Prostate gland (tissue), 2 donors: ENCODE results near the gene RALGPS2. TPM values are rescaled to one million over a fixed set of nuclear protein-coding genes. Genes with fewer than 3 reads are reported as not detected.

ENCODE experiments used
- DNase-seq: peaks from one replicate; pipeline ENCODE4 v3.0.0-alpha.2; 2019; ENCODE audit warnings: low spot score
- H3K27ac ChIP-seq, 2 donors: fragments of 200-600 bp; sonication (generic); 2 replicates each; pipeline ENCODE4 v1.5.1; 2017 to 2019
- H3K27me3 ChIP-seq: fragments of 200-600 bp; sonication (generic); replicated peaks from 2 replicates; pipeline ENCODE4 v1.5.1; 2019; ENCODE audit not compliant: insufficient read depth
- H3K36me3 ChIP-seq, 2 donors: fragments of 200-600 bp; sonication (generic); 1 replicate in 1 of 2; 2 replicates in 1 of 2; pipeline versions ENCODE4 v1.5.1 to v1.8.1; 2017 to 2019
- H3K4me1 ChIP-seq: fragments of 200-600 bp; sonication (generic); replicated peaks from 2 replicates; pipeline ENCODE4 v1.5.1; 2019
- H3K4me3 ChIP-seq, 2 donors: fragments of 200-600 bp; sonication (generic); 2 replicates each; pipeline ENCODE4 v1.5.1; 2017 to 2019
- H3K9me3 ChIP-seq: fragments of 200-600 bp; sonication (generic); 2 replicates; pipeline ENCODE4 v1.5.1; 2017
- POLR2A ChIP-seq: fragments of 450-650 bp; IDR thresholded peaks from one replicate; pipeline ENCODE4 v1.6.1; 2016; ENCODE audit warnings: antibody characterized with exemption, mild to moderate bottlenecking
- POLR2AphosphoS5 ChIP-seq: sonication (generic); formaldehyde crosslinking; IDR thresholded peaks from one replicate; pipeline ENCODE4 v1.6.1; 2017; ENCODE audit warnings: antibody characterized with exemption
- WGBS: methylation state at CpG from one replicate; pipeline ENCODE4 v1.1.5; 2018; 5-methylcytosine and 5-hydroxymethylcytosine counted together
- intact Hi-C: fragments of 100-400 bp; cut with DNase I; formaldehyde crosslinking; loops from one replicate; pipeline ENCODE4 v1.14.2; 2022
- total RNA-seq, 2 donors: library from RNA; depleted of rRNA; stranded (reverse); fragments of >200 nt; gene quantifications; one replicate each; pipeline ENCODE4 v1.1.0, GENCODE V29; 2016
- TF ChIP-seq, protein P1 (sequence below), 4 experiments: fragments of 200-600 bp in 2 of 4; fragments of 450-650 bp in 2 of 4; sonication (generic) in 2 of 4; IDR thresholded peaks; 1 replicate in 3 of 4; 2 replicates in 1 of 4; pipeline ENCODE4 v1.5.1; 2016 to 2019; ENCODE audit warnings: antibody characterized with exemption in 4 of 4, mild to moderate bottlenecking in 2 of 4, moderate library complexity in 2 of 4

RALGPS2 gene
- total RNA-seq, 2 donors from 2014 or later = 25.6 to 26.2 TPM

DNA sequence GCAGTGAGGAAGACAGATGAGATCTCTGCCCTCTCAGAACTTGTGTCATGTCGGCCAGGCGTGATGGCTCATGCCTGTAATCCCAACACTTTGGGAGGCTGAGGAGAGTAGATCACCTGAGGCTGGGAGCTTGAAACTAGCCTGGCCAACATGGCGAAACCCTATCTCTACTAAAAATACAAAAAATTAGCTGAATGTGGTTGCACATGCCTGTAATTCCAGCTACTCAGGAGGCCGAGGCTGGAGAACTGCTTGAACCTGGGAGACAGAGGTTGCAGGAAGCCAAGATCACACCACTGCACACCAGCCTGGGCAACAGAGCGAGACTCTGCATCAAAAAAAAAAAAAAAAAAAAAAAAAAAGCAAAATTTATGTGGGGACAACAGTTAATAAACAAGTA, 40.9 kb upstream of the RALGPS2 start:
- Histone ChIP-seq H3K4me3 (no peak overlapping the region), H3K27ac (no peak overlapping the region), H3K9me3 (no peaks in the 10 kb centered on the region), H3K36me3 (no peaks in the 10 kb centered on the region), H3K27me3 (no peaks in the 10 kb centered on the region), H3K4me1 (no peaks in the 10 kb centered on the region)
- TF ChIP-seq POLR2A = no peak
- no peak for TF ChIP-seq POLR2AphosphoS5
- TF ChIP-seq, protein P1, sequence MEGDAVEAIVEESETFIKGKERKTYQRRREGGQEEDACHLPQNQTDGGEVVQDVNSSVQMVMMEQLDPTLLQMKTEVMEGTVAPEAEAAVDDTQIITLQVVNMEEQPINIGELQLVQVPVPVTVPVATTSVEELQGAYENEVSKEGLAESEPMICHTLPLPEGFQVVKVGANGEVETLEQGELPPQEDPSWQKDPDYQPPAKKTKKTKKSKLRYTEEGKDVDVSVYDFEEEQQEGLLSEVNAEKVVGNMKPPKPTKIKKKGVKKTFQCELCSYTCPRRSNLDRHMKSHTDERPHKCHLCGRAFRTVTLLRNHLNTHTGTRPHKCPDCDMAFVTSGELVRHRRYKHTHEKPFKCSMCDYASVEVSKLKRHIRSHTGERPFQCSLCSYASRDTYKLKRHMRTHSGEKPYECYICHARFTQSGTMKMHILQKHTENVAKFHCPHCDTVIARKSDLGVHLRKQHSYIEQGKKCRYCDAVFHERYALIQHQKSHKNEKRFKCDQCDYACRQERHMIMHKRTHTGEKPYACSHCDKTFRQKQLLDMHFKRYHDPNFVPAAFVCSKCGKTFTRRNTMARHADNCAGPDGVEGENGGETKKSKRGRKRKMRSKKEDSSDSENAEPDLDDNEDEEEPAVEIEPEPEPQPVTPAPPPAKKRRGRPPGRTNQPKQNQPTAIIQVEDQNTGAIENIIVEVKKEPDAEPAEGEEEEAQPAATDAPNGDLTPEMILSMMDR (IDR thresholded peaks at IDR 0.05) = no peak
- no peak for DNase-seq
- intact Hi-C loops = no loop called here
- 94% methylated on average over 5 of the region's 5 CpGs for WGBS

GRCh38 chr1:178684542-178685000, 40.5 kb upstream of the RALGPS2 start:
- no peaks in the 10 kb centered on the region for H3K36me3 ChIP-seq
- TF ChIP-seq, protein P1 (IDR thresholded peaks at IDR 0.05) = no peak
- TF ChIP-seq POLR2AphosphoS5 (no peak), POLR2A (no peak)
- intact Hi-C loops = no loop called here
- H3K4me1 ChIP-seq = no peaks in the 10 kb centered on the region
- DNase-seq = no peak
- 96% methylated on average over 1 of the region's 1 CpG for WGBS
- H3K27ac ChIP-seq = no peak overlapping the region
- no peaks in the 10 kb centered on the region for H3K9me3 ChIP-seq
- no peak overlapping the region for H3K4me3 ChIP-seq
- H3K27me3 ChIP-seq = no peaks in the 10 kb centered on the region

GRCh38 chr1:178686407-178686806, 38.6 kb upstream of the RALGPS2 start:
- Histone ChIP-seq H3K36me3 (no peaks in the 10 kb centered on the region), H3K9me3 (no peaks in the 10 kb centered on the region), H3K4me1 (no peaks in the 10 kb centered on the region), H3K27me3 (no peaks in the 10 kb centered on the region), H3K27ac (no peak overlapping the region), H3K4me3 (no peak overlapping the region)
- 69% methylated on average over 1 of the region's 1 CpG for WGBS
- TF ChIP-seq POLR2A = no peak
- no peak for TF ChIP-seq POLR2AphosphoS5
- TF ChIP-seq, protein P1 (IDR thresholded peaks at IDR 0.05) = no peak
- intact Hi-C loops = no loop called here
- no peak for DNase-seq

DNA sequence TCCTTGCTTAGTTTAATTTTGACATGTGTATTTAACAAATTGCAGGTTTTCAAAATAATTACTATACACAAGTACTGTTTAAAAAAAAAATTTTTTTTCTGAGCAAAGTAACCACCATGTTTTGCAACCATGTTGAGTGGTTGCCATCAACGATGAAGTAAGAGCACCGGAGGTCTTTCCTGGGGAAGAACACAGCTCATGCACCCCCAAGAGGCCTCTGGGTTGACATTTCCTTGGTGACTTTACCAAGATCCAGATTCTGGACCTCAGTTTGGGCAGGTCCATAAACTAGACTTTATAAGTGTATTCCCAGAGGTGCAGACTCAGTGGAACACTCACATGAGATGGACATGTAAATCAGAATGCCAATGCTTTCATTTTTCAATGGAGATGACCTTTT, 36.8 kb upstream of the RALGPS2 start:
- Histone ChIP-seq H3K9me3 (no peaks in the 10 kb centered on the region), H3K4me1 (no peaks in the 10 kb centered on the region), H3K36me3 (no peaks in the 10 kb centered on the region), H3K27ac (no peak overlapping the region), H3K4me3 (no peak overlapping the region), H3K27me3 (no peaks in the 10 kb centered on the region)
- TF ChIP-seq POLR2AphosphoS5 = no peak
- no peak for TF ChIP-seq POLR2A
- TF ChIP-seq, protein P1 (IDR thresholded peaks at IDR 0.05) = no peak
- no peak for DNase-seq
- intact Hi-C loops = no loop called here
- 90% methylated on average over 2 of the region's 2 CpGs for WGBS

- 46% methylated on average over 2 of the region's 2 CpGs for WGBS
- Histone ChIP-seq H3K27ac (no peak overlapping the region), H3K27me3 (no peaks in the 10 kb centered on the region), H3K4me3 (no peak overlapping the region), H3K4me1 (no peaks in the 10 kb centered on the region), H3K36me3 (no peaks in the 10 kb centered on the region), H3K9me3 (no peaks in the 10 kb centered on the region)
- TF ChIP-seq POLR2A (no peak), POLR2AphosphoS5 (no peak)
- TF ChIP-seq, protein P1 (IDR thresholded peaks at IDR 0.05) = no peak
- intact Hi-C loops = no loop called here
- DNase-seq = no peak
These were observed 35.3 kb upstream of the RALGPS2 start for GRCh38 chr1:178689769-178690168.
